22Rv1 (cell line): ENCODE results near the gene RWDD3.

Experiments
- CTCF ChIP-seq: fragments of 450-650 bp; IDR thresholded peaks from 2 replicates; pipeline ENCODE4 v1.5.1; 2017; ENCODE audit warnings: mild to moderate bottlenecking
- ZFX ChIP-seq: fragments of 450-650 bp; IDR thresholded peaks from 2 replicates; pipeline ENCODE4 v1.6.1; 2017; ENCODE audit warnings: antibody characterized with exemption, borderline replicate concordance

- TF ChIP-seq CTCF (no peak), ZFX (no peak)
Observed at GRCh38 chr1:95252422-95252821, 18.4 kb downstream of the RWDD3 start.
